GM12892 (cell line): Measurements from ENCODE around the gene TOR1A.
A peak's percentile ranks its signal among the peaks of the same experiment; 100 is the strongest.

Experiments used
- DNase-seq: peaks from one replicate; pipeline ENCODE4 v3.0.0; 2011; ENCODE audit not compliant: insufficient read length
- FAIRE-seq: peaks from 2 replicates; lab custom pipeline; 2011; peaks lifted over from hg19 to GRCh38; lab: Jason Lieb, UNC
- POLR2A ChIP-seq: IDR thresholded peaks from 2 replicates; pipeline ENCODE4 v1.6.1; 2011; ENCODE audit warnings: low read depth, low read length, control low read depth
- POLR2AphosphoS5 ChIP-seq: IDR thresholded peaks from 2 replicates; pipeline ENCODE4 v1.6.1; 2011; ENCODE audit warnings: low read depth, low read length, control low read depth
- TAF1 ChIP-seq: IDR thresholded peaks from 2 replicates; pipeline ENCODE4 v1.6.1; 2011; ENCODE audit warnings: low read depth, mild to moderate bottlenecking, control low read depth, low read length, borderline replicate concordance

The TOR1A gene

DNA sequence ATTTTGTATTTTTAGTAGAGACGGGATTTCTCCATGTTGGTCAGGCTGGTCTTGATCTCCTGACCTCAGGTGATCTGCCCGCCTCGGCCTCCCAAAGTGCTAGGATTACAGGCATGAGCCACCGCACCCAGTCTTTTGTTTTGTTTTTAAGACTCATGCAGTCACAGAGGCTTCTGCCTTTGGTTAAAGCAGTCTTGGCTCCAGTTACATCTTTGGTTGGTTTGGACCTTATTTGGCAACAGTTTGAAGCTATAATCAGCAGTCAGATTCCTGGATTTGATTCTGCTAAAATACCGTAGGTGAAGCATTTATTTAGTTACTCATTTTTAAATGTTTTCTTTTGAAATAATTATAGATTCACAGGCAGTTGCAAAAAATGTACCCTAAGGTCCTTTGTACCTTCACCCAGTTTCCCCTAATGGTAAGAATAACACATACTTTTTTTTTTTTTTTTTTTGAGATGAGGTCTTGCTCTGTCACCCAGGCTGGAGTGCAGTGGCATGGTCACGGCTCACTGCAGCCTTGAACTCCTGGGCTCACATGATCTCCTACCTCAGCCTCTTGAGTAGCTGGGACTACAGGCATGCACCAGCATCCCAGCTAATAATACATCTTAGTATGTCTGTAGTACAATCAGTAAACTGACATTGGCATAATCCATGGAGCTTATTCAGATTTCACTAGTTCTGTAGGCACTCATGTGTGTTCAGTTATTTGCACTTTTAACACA, 27.1 kb upstream of the TOR1A start:
- TF ChIP-seq POLR2A: no peak
- no peak for TF ChIP-seq POLR2AphosphoS5
- TF ChIP-seq TAF1: no peak
- DNase-seq: no peak
- no peak for FAIRE-seq

DNA sequence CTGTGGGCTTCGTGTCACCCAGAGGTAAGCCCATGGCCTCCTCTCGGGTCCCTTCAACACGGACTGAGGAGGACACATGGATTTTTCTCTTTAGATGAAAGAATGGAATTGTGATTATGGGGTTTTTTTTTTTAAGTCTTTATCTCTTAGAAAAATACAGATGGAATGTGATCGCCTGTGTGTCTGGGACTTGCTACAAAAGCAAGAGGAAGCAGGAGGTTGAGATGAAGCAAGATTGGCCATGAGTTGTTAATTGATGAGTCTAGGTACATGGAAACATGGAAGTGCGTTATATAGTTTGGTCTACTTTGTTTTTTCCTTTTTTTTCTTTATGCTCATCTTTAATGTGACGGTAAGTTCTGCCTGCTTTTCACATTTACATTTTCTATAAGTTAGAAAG, 26.0 kb upstream of the TOR1A start:
- TF ChIP-seq TAF1 (no peak), POLR2AphosphoS5 (no peak), POLR2A (no peak)
- FAIRE-seq: no peak
- DNase-seq: no peak

DNA sequence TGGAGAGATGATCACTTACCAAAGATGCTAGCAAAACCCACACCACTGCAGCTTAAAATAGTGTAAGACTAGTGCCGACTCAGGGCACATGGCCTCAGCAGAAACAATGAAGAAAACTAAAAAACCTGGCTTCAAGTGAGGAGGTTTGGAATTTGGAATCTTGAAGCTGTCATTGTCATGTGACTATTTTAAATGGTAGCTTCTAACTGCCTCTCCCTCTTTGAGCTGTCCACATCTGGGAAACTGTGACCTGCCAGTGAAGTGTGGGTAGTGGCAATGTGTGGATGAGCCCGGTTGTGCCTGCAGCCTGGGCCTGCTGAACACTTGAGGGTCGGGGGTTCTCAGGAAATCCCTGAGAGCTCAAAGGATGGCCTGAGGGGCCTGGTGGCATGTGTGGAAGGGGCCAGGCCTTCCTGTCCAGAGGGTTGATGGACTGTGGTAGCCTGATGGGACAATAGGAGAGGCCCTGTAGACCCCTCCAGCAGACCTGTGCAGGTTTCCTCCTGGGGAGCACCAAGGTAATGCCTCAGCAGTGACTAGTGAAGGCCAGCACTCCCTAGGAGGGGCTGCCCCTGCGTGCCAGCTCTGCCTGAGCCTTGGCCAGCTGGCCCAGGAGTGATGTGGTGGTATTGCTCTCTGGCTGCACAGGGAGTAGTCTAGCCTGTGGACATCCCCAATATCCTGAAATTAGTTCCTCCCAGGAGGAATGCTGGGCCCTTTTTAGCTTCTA, 24.9 kb upstream of the TOR1A start:
- DNase-seq: no peak
- TF ChIP-seq POLR2AphosphoS5 (no peak), TAF1 (no peak), POLR2A (no peak)
- no peak for FAIRE-seq

DNA sequence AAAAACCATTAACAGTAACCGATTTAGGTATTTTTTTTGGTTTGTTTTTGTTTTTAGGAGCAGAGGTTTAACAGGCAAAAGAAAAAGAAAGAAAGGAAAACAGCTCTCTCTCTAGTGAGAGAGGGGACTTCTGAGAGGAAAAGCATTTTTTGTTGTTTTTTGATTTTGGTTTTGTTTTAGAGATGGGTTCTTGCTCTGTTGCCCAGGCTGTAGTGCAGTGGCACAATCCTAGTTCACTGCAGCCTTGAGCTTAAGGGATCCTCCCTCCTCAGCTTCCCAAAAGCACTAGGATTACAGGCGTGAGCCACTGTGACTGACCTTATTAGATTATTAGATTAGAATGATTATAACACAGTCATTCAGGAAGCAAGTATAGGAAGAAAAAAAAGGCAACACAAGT, 21.4 kb upstream of the TOR1A start:
- no peak for DNase-seq
- no peak for FAIRE-seq
- TF ChIP-seq POLR2AphosphoS5 (no peak), POLR2A (no peak), TAF1 (no peak)

DNA sequence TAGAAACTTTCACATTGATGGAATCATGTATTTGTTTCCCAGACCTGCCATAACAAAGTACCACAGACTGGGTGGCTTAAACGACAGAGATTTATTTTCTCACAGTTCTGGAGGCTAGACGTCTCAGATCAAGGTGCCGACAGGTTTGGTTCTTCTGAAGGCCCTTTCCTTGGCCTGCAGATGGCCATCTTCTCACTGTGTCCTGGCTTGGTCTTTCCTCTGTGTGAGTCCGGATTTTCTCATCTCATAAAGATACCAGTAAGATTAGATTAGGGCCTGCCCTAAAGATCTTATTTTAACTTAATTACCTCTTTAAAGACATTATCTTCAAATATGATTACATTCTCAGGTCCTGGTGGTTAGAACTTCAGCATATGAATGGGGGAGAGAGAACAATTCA, 17.1 kb upstream of the TOR1A start:
- no peak for FAIRE-seq
- TF ChIP-seq POLR2A (no peak), TAF1 (no peak), POLR2AphosphoS5 (no peak)
- no peak for DNase-seq

DNA sequence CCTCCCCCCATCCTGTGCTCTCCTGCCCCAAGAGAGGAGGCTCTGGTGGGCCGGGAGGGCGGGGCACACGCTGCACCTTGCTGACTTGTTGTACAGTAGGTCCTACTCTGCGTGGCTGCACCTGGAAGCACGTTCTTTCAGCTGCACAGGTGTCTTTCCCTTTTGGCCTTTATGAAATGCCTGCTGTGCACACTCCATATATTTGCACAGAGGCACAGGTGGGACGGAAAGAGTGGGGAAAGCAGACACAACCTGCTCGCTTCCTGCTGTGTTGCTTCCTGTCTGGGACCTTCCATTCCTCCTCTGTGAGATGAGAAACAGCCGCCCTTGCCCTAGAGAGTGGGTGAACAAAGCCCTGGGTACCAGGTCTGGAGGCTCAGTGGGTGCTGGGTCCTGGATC, 16.1 kb upstream of the TOR1A start:
- TF ChIP-seq POLR2AphosphoS5 (no peak), POLR2A (no peak), TAF1 (no peak)
- FAIRE-seq (no peak), DNase-seq (no peak)

DNA sequence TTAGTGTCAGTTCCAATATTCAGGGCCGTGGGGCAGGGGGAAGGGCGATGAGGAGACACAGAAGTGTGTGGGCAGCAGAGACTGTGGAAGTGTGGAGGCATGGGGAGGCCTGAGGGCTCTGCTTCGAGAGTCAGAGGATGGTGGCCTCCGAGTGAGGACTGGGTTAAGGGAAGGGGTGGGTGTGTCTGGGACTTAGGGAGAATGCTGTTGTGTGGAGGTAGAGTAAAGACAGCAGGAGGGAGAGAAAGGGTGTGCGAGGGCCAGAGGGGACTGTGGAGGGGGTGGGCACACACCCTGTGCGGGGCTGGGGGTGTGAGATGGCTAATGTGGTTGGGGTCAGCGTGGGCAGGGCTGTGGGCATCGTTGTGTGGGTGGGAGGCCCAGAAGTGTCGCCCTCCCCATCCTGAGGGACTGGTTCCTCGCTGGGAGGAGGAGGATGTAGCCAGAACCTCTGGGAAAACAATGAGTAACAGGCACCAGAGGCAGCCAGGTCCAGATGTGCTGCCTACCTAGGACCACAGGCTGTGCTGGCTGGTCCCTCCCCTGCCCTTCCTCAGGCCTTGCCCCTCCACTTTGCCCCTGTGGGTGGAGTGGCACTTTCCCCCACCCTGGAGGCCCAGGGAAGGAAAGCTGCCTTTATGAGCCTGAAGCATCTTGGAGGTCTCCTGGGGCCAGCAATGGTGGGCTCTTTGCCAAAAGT, 15.5 kb upstream of the TOR1A start:
- FAIRE-seq (no peak), DNase-seq (no peak)
- no peak for TF ChIP-seq POLR2AphosphoS5

DNA sequence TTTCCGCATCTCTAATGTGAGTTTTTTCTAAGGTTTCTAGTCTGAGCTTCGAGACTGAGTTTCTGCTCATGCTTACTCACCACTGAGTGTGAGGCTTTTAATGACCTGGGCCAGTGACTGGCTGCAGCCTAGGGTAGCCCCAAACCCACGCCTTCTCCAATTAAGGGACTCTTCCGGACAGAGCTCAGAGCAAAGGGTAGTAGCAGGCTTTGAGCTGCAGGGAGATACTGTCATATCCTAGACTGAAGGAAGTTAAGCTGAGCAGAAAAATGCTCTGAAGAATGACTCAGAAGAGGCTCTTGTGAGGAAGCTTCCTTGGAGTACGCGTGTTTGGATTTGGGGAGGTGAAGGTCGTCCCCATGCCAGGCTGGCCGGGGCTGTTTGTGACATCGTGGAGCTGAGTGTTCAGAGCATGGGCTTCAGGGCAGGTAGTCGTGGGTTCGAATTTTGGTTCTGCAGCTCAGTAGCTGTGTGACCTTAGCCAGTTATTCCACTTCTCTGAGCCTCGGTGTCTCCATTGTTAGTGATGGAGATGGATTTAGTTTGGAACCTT, 14.8 kb upstream of the TOR1A start:
- DNase-seq: no peak
- TF ChIP-seq POLR2A: no peak
- TF ChIP-seq POLR2AphosphoS5: no peak
- TF ChIP-seq TAF1: no peak
- no peak for FAIRE-seq

DNA sequence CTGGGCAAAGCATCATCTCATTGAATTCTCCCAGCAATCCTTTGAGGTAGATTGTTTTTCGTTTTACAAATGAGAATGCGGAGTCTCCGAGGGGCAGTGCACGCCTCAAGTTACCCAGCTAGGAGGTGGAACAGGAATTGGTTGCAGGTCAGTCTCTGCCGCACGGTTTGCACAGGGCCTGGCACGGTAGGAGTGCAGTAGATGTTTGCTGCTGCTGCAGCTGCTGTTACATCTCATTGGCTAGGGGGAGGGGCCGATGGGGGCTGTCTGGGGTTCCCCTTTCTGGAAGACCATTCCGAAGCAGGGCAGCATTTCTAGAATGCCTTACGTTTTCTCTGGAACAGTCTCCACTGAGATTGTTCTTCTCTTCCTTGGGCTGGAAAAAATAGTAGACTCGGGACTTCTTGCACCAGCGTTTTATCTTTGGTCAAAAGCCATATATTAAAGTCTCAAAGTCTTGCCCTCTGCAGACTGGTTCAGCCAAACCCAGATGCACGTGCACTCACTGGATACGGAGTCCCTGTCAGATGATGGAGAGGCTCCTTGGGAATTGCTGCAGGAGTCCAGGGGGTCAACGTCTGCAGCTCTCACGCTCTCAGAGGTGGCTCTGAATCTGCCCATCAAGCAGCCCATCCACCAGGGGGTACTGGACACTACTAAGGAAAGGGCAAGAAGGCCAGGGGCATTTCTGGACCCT, 12.5 kb upstream of the TOR1A start:
- no peak for DNase-seq
- TF ChIP-seq TAF1 (no peak), POLR2AphosphoS5 (0 out of 2 replicates have a peak, but pooled peaks have one; percentile 28)
- FAIRE-seq: no peak

DNA sequence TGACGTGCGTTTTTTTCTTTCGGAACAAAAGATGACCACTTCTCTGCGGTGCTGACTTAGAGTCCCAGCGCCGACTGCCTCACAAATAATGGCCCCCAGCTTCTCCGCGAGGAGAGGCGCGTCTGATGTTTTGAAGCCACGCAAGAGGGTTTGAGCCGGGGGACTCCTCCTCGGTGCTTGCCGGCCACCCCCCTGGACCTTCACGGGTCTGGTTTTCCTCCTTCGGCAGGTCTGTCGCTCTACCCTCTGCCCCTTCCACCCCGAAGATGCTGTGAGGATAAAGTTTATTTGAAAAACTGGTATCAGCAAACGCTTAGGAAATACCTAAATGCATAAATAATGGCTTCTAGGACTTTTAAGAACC, 11.9 kb upstream of the TOR1A start:
- FAIRE-seq (no peak), DNase-seq (no peak)
- TF ChIP-seq TAF1 (no peak), POLR2A (no peak), POLR2AphosphoS5 (no peak)

DNA sequence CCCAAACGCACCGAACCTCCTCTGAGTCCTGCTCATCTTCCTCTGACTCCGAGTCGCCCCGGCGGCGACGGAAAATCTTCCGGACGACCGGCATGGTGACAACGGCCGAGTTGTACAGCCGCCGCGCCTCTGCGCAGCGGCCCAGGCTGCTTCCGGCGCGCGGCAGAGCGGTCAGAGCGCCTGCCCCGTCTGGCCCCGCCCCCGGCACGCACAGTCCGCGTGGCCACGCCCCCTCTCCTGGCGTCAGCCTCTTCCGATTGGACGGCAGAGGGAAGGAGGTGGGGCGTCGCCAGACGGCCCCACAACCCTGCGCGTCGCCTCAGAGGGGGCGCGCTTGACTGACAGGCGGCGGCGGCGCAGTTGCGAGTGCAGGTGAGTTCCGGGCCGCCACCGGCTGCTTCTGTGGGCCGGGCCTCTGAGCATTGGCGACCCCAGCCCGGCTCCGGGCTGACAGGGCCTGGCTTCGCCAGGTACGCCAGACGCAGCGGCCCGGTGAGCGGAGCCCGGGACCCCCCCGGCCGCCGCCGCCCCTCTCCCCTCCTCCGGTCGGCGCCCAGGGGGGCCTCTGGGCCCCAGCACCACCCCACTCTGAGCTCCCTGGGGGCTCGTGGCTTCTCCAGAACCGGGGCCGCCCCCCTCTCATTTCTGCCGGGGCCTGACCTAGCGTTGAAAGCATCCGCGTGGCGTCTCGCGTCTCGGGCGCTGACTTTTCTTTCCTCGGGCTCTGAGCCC, 11.4 kb upstream of the TOR1A start, which contains the start of the genes C9orf78 and USP20:
TSS of gene C9orf78 (minus strand) at position 148 of the 732 bp plus-strand sequence. CDS start at position 94, 54 bp downstream.
TSS of gene USP20 (plus strand) at position 331 of the 732 bp plus-strand sequence. CDS start 17,098 bp downstream, outside the sequence.
- TF ChIP-seq POLR2AphosphoS5 (peak; percentile 92), TAF1 (peak; percentile 71), POLR2A (peak; percentile 93)
- DNase-seq (peak; percentile 96), FAIRE-seq (peak; percentile 97)
